HepG2 (cell line): Measurements from ENCODE around the gene LDLRAD4. TPM values are rescaled to one million over a fixed set of nuclear protein-coding genes. Genes with fewer than 3 reads are reported as not detected.

ENCODE experiments used
- ATAC-seq: fragments of 200-7000 bp; cut with Tn5 transposase; 3 replicates; pipeline ENCODE4 v1.9.1; 2020; ENCODE audit warnings: mild to moderate bottlenecking, moderate library complexity
- BruUV-seq: library from RNA; stranded (reverse); fragments of 400-500 nt; replicated peaks from 2 replicates; lab custom pipeline; 2021; lab: Mats Ljungman, UMichigan
- CTCF ChIA-PET: fragments of 300-600 bp; formaldehyde crosslinking; extraction: SDS; loops from one replicate; lab custom pipeline; 2021; ENCODE audit warnings: low total read pairs, inconsistent platforms, low intra/inter-chr PET ratio; lab: Yijun Ruan, JAX
- POLR2A ChIA-PET: fragments of 350-600 bp; sonication (Branson Sonifier 250); formaldehyde crosslinking; loops from one replicate; lab custom pipeline; 2020; ENCODE audit warnings: antibody characterized with exemption, inconsistent platforms; lab: Yijun Ruan, JAX
- DNase-seq: peaks from one replicate; pipeline ENCODE4 v3.0.0-alpha.2; 2015; ENCODE audit warnings: low spot score
- FAIRE-seq: peaks from 3 replicates; lab custom pipeline; 2011; peaks lifted over from hg19 to GRCh38; lab: Jason Lieb, UNC
- H2AFZ ChIP-seq: one replicate; pipeline ENCODE4 v1.6.1; 2011; ENCODE audit warnings: low read length, inconsistent platforms
- H3K27ac ChIP-seq: fragments of 300-600 bp; 3 replicates; pipeline ENCODE4 v1.8.0; 2011; ENCODE audit warnings: mixed run types, mild to moderate bottlenecking, mixed read lengths, low read length, inconsistent platforms; ENCODE audit not compliant: insufficient read depth; ENCODE audit errors: extremely low read length
- H3K27me3 ChIP-seq, 2 experiments: fragments of 200-600 bp in 1 of 2; 2 replicates in 1 of 2; 3 replicates in 1 of 2; pipeline versions ENCODE4 v1.6.0 to v1.8.0; 2011; ENCODE audit warnings: low read length in 2 of 2, mild to moderate bottlenecking in 2 of 2, moderate library complexity in 2 of 2, inconsistent platforms in 1 of 2; ENCODE audit not compliant: insufficient read depth in 2 of 2, control insufficient read depth in 1 of 2
- H3K36me3 ChIP-seq, 2 experiments: fragments of 200-600 bp in 1 of 2; replicated peaks in 1 of 2; 2 replicates in 1 of 2; 3 replicates in 1 of 2; pipeline versions ENCODE4 v1.5.1 to v1.8.0; 2011; ENCODE audit warnings: low read length in 2 of 2, inconsistent platforms in 1 of 2; ENCODE audit not compliant: insufficient read depth in 2 of 2, control insufficient read depth in 1 of 2
- H3K4me1 ChIP-seq: 2 replicates; pipeline ENCODE4 v1.5.1; 2012; ENCODE audit warnings: low read length, inconsistent platforms; ENCODE audit not compliant: insufficient read depth
- H3K4me2 ChIP-seq: 2 replicates; pipeline ENCODE4 v1.6.0; 2011; ENCODE audit warnings: low read depth, low read length, inconsistent platforms
- H3K4me3 ChIP-seq, 3 experiments: fragments of 200-600 bp in 1 of 3; sonication (generic), shearing (Covaris generic) in 1 of 3; replicated peaks in 1 of 3; 2 replicates each; pipeline ENCODE4 v1.5.1; 2011 to 2016; ENCODE audit warnings: low read length in 3 of 3, inconsistent platforms in 2 of 3, low read depth in 2 of 3, mild to moderate bottlenecking in 2 of 3, control low read depth in 1 of 3, mixed read lengths in 1 of 3; ENCODE audit not compliant: insufficient read depth in 1 of 3
- H3K79me2 ChIP-seq: one replicate; pipeline ENCODE4 v1.6.1; 2011; ENCODE audit warnings: low read length, inconsistent platforms; ENCODE audit not compliant: insufficient read depth
- H3K9ac ChIP-seq: 2 replicates; pipeline ENCODE4 v1.6.0; 2011; ENCODE audit warnings: mild to moderate bottlenecking, low read depth, low read length, inconsistent platforms; ENCODE audit not compliant: insufficient read depth
- H3K9me3 ChIP-seq: 2 replicates; pipeline ENCODE4 v1.5.1; 2012; ENCODE audit warnings: mild to moderate bottlenecking, low read length
- H4K20me1 ChIP-seq: 2 replicates; pipeline ENCODE4 v1.6.0; 2011; ENCODE audit warnings: inconsistent platforms, mild to moderate bottlenecking, low read length, moderate library complexity; ENCODE audit not compliant: insufficient read depth
- HOMEZ ChIP-seq: IDR thresholded peaks from 2 replicates; pipeline ENCODE4 v1.6.1; 2016; ENCODE audit warnings: low read depth
- ISX ChIP-seq: sonication (generic); formaldehyde crosslinking; conservative IDR thresholded peaks from 2 replicates; pipeline ENCODE4 v1.5.0; 2020; ENCODE audit warnings: missing genetic modification reagents
- RBAK ChIP-seq: sonication (generic); formaldehyde crosslinking; IDR thresholded peaks from 2 replicates; pipeline ENCODE4 v1.5.1; 2020; ENCODE audit warnings: mild to moderate bottlenecking, missing genetic modification reagents
- RORA ChIP-seq: sonication (generic); formaldehyde crosslinking; IDR thresholded peaks from 2 replicates; pipeline ENCODE4 v1.5.0; 2020; ENCODE audit warnings: mild to moderate bottlenecking, missing genetic modification reagents, moderate library complexity
- SRSF4 ChIP-seq: fragments of 200-400 bp; formaldehyde crosslinking; IDR thresholded peaks from one replicate; pipeline ENCODE4 v1.6.1; 2018; ENCODE audit warnings: mild to moderate bottlenecking, low read depth, low read length, moderate library complexity; ENCODE audit not compliant: poor library complexity, severe bottlenecking
- ZMYM2 ChIP-seq: sonication (generic); formaldehyde crosslinking; IDR thresholded peaks from 2 replicates; pipeline ENCODE4 v1.8.0; 2022; ENCODE audit warnings: mild to moderate bottlenecking, missing genetic modification reagents
- ZNF609 ChIP-seq: sonication (generic); formaldehyde crosslinking; IDR thresholded peaks from 2 replicates; pipeline ENCODE4 v1.4.0; 2020; ENCODE audit warnings: mild to moderate bottlenecking, missing genetic modification reagents, borderline replicate concordance
- ZNF891 ChIP-seq: sonication (generic); formaldehyde crosslinking; IDR thresholded peaks from 2 replicates; pipeline ENCODE4 v1.5.0; 2020; ENCODE audit warnings: mild to moderate bottlenecking, missing genetic modification reagents
- WGBS: methylation state at CpG from one replicate; pipeline ENCODE4 v1.1.6; 2017; ENCODE audit warnings: low lambda C conversion rate; 5-methylcytosine and 5-hydroxymethylcytosine counted together
- in situ Hi-C: cut with HindIII; loops from 2 replicates; pipeline ENCODE4 v1.10.0; 2017; ENCODE audit warnings: low pct_unique_long_range_greater_than_20kb; ENCODE audit not compliant: extremely low pct_ligation_motif_present
- intact Hi-C: fragments of 100-400 bp; cut with micrococcal nuclease; formaldehyde crosslinking; loops from one replicate; pipeline ENCODE4 v1.10.0; 2022; ENCODE audit not compliant: unreplicated experiment
- polyA plus RNA-seq, 8 experiments: library from polyadenylated mRNA; depleted of rRNA in 3 of 8; stranded (reverse) in 7 of 8; unstranded in 1 of 8; fragments of >200 nt; fragmentation: Illumina TruSeq in 4 of 8; extraction: Trizol in 4 of 8; gene quantifications; 2 replicates each; pipeline versions ENCODE4 v1.2.1 to v1.2.3, GENCODE V29; 2011 to 2016; ENCODE audit warnings: low read depth in 4 of 8, missing spikeins in 1 of 8, mixed read lengths in 1 of 8; ENCODE audit not compliant: insufficient read depth in 1 of 8
- total RNA-seq, 5 experiments: library from RNA; depleted of rRNA; stranded (reverse); fragments of >200 nt; fragmentation: Illumina TruSeq; extraction: Trizol; gene quantifications; 2 replicates each; pipeline ENCODE4 v1.2.3, GENCODE V29; 2016; ENCODE audit warnings: low read depth in 1 of 5
- TF ChIP-seq, protein P1 (sequence below): sonication (generic); formaldehyde crosslinking; IDR thresholded peaks from 2 replicates; pipeline ENCODE4 v1.5.1; 2020; ENCODE audit warnings: mild to moderate bottlenecking, moderate library complexity, missing genetic modification reagents
- TF ChIP-seq, protein P2 (sequence below): sonication (generic); formaldehyde crosslinking; IDR thresholded peaks from 2 replicates; pipeline ENCODE4 v1.4.0; 2020; ENCODE audit warnings: missing genetic modification reagents

LDLRAD4 gene
- total and polyA plus RNA-seq, 2 of the 13 experiments (the other 11 are each of a cell fraction or from before 2014, with no cell fraction given): 13.6 to 20.9 TPM

DNA sequence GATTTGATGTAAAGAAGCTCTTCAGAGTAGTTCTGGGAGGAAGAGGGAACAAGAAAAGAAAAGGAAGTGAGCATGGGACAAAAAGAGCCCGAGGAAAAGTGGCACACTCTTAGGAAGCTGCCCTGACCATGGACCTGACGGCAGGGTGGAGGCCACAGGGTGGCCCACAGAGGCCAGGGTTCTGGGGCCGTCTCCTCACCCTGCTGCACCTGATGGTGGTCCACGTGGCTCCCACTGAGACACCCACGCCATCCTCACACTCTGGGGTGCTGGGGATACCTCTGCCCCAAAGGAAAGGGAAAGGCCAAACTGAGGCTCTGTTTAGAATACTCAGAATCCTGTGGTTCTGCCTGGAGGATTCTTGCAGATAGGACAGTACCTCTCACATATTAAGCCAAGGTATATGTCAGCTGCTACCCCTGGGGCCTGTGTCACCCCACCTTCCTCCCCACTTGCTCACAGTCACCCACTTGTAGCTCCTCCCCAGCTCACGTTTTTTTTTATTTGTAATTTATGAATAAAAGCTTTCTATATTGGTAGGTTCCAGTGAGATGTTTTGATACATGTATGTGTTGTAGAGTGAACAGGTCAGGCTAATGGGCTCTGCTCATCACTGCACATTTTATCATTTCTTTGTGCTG is 171.1 kb downstream of the LDLRAD4 start (continued):
- TF ChIP-seq RBAK (CRISPR knock-in tag): no peak
- TF ChIP-seq RORA (CRISPR knock-in tag): no peak
- no peak for TF ChIP-seq SRSF4
- TF ChIP-seq HOMEZ (CRISPR knock-in tag): no peak
- TF ChIP-seq ZMYM2 (CRISPR knock-in tag): no peak
- TF ChIP-seq ISX (CRISPR knock-in tag): no peak
- TF ChIP-seq, protein P1, sequence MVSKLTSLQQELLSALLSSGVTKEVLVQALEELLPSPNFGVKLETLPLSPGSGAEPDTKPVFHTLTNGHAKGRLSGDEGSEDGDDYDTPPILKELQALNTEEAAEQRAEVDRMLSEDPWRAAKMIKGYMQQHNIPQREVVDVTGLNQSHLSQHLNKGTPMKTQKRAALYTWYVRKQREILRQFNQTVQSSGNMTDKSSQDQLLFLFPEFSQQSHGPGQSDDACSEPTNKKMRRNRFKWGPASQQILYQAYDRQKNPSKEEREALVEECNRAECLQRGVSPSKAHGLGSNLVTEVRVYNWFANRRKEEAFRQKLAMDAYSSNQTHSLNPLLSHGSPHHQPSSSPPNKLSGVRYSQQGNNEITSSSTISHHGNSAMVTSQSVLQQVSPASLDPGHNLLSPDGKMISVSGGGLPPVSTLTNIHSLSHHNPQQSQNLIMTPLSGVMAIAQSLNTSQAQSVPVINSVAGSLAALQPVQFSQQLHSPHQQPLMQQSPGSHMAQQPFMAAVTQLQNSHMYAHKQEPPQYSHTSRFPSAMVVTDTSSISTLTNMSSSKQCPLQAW (CRISPR knock-in tag): no peak

- intact Hi-C loops: no loop called here
- no TSS peak for BruUV-seq
- H2AFZ ChIP-seq: no peak overlapping the region
- ChIA-PET POLR2A (no interaction called here), CTCF (no interaction called here)
- H3K4me3 ChIP-seq: no peak overlapping the region
- no peak overlapping the region for H3K27ac ChIP-seq
- no peak for ATAC-seq
- no peak overlapping the region for H3K9ac ChIP-seq
- peaks cover 5% of the 10 kb centered on the region; the same call in 1 of the 2 replicates for H3K4me1 ChIP-seq
- no peak for DNase-seq
- FAIRE-seq: no peak
- no peaks in the 10 kb centered on the region for H3K9me3 ChIP-seq
- H3K27me3 ChIP-seq: no peaks in the 10 kb centered on the region
- H3K36me3 ChIP-seq: no peaks in the 10 kb centered on the region
- H3K79me2 ChIP-seq: no peaks in the 10 kb centered on the region
- WGBS: 98% methylated on average over 12 of the region's 12 CpGs
- H3K4me2 ChIP-seq: no peak overlapping the region
- no peaks in the 10 kb centered on the region for H4K20me1 ChIP-seq
- in situ Hi-C loops: no loop called here
- TF ChIP-seq, protein P2, sequence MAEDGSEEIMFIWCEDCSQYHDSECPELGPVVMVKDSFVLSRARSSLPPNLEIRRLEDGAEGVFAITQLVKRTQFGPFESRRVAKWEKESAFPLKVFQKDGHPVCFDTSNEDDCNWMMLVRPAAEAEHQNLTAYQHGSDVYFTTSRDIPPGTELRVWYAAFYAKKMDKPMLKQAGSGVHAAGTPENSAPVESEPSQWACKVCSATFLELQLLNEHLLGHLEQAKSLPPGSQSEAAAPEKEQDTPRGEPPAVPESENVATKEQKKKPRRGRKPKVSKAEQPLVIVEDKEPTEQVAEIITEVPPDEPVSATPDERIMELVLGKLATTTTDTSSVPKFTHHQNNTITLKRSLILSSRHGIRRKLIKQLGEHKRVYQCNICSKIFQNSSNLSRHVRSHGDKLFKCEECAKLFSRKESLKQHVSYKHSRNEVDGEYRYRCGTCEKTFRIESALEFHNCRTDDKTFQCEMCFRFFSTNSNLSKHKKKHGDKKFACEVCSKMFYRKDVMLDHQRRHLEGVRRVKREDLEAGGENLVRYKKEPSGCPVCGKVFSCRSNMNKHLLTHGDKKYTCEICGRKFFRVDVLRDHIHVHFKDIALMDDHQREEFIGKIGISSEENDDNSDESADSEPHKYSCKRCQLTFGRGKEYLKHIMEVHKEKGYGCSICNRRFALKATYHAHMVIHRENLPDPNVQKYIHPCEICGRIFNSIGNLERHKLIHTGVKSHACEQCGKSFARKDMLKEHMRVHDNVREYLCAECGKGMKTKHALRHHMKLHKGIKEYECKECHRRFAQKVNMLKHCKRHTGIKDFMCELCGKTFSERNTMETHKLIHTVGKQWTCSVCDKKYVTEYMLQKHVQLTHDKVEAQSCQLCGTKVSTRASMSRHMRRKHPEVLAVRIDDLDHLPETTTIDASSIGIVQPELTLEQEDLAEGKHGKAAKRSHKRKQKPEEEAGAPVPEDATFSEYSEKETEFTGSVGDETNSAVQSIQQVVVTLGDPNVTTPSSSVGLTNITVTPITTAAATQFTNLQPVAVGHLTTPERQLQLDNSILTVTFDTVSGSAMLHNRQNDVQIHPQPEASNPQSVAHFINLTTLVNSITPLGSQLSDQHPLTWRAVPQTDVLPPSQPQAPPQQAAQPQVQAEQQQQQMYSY (CRISPR knock-in tag): no peak
- TF ChIP-seq ZNF609 (CRISPR knock-in tag): no peak
- TF ChIP-seq ZNF891 (CRISPR knock-in tag): no peak
These were observed 171.6 kb downstream of the LDLRAD4 start for GRCh38 chr18:13390196-13390595.
